ENCODE measurements around the gene C6orf47. TPM values are rescaled to one million over a fixed set of nuclear protein-coding genes. Genes with fewer than 3 reads are reported as not detected.

The C6orf47 gene
- total and polyA plus RNA-seq, 2 of the 13 experiments (the other 11 are each of a cell fraction or from before 2014, with no cell fraction given) = 1.7 to 18.1 TPM

DNA sequence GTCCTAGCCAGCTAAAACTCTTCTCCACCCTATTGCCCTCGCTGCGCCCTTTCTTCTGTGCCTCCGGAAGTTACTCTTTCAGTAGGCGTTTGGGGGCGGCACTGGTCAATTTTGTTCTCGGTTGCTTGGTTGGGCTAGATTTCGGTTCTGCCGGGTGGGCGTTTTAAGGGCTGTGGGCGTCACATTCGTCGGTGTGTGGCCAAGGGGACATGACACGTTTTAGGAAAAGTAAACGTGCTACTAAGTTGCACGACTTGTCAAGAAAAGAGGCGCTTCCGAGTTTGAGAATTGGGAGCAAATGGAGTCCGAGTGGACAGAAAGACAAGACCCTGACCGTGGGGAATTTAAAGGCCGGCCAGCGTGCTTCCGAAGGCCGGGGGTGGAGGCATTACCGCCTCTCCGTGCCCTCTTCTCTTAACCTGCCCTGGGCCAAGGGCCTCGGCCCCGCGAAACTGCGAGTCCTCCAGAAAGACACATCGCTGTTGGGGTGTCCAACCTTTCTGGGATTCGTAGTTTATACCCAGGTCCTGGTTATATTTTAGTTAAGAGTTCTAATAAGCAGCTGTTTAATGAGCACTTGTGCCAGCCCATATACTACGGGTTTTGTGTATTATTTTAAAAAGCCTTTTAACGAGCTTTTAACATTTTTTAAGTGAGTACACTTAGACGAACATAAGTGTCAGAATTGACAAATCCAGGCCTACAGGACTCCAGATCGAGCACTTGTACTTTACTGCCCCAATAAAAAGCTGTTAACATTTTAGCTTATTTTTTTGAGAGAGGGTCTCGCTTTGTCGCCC is 7.5 kb downstream of the C6orf47 start (continued):
- TF ChIP-seq, protein P1, sequence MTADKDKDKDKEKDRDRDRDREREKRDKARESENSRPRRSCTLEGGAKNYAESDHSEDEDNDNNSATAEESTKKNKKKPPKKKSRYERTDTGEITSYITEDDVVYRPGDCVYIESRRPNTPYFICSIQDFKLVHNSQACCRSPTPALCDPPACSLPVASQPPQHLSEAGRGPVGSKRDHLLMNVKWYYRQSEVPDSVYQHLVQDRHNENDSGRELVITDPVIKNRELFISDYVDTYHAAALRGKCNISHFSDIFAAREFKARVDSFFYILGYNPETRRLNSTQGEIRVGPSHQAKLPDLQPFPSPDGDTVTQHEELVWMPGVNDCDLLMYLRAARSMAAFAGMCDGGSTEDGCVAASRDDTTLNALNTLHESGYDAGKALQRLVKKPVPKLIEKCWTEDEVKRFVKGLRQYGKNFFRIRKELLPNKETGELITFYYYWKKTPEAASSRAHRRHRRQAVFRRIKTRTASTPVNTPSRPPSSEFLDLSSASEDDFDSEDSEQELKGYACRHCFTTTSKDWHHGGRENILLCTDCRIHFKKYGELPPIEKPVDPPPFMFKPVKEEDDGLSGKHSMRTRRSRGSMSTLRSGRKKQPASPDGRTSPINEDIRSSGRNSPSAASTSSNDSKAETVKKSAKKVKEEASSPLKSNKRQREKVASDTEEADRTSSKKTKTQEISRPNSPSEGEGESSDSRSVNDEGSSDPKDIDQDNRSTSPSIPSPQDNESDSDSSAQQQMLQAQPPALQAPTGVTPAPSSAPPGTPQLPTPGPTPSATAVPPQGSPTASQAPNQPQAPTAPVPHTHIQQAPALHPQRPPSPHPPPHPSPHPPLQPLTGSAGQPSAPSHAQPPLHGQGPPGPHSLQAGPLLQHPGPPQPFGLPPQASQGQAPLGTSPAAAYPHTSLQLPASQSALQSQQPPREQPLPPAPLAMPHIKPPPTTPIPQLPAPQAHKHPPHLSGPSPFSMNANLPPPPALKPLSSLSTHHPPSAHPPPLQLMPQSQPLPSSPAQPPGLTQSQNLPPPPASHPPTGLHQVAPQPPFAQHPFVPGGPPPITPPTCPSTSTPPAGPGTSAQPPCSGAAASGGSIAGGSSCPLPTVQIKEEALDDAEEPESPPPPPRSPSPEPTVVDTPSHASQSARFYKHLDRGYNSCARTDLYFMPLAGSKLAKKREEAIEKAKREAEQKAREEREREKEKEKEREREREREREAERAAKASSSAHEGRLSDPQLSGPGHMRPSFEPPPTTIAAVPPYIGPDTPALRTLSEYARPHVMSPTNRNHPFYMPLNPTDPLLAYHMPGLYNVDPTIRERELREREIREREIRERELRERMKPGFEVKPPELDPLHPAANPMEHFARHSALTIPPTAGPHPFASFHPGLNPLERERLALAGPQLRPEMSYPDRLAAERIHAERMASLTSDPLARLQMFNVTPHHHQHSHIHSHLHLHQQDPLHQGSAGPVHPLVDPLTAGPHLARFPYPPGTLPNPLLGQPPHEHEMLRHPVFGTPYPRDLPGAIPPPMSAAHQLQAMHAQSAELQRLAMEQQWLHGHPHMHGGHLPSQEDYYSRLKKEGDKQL (CRISPR knock-in tag; IDR thresholded peaks at IDR 0.05; ENCODE audit: low read depth) = no peak
- TF ChIP-seq DMAP1 (CRISPR knock-in tag; IDR thresholded peaks at IDR 0.05) = peak; percentile 61; the same call in 1 of the 2 replicates
- TF ChIP-seq ZNF556 (CRISPR knock-in tag; IDR thresholded peaks at IDR 0.05; ENCODE audit: borderline replicate concordance) = peak; percentile 41; the same call in 1 of the 2 replicates
- no peak for TF ChIP-seq NCOA1 (CRISPR knock-in tag; IDR thresholded peaks at IDR 0.05)
- TF ChIP-seq HDAC1 (CRISPR knock-in tag; IDR thresholded peaks at IDR 0.05) = peak; percentile 13
- TF ChIP-seq ZNF451 (CRISPR knock-in tag; IDR thresholded peaks at IDR 0.05) = no peak
- TF ChIP-seq MED8 (CRISPR knock-in tag; IDR thresholded peaks at IDR 0.05; ENCODE audit: insufficient replicate concordance) = peak; percentile 81
- peak; percentile 58; the same call in 1 of the 2 replicates for TF ChIP-seq ZNF720 (CRISPR knock-in tag; IDR thresholded peaks at IDR 0.05)
- no peak for TF ChIP-seq CEBPB (IDR thresholded peaks at IDR 0.05; ENCODE audit: borderline replicate concordance, low read depth, low read length)
- TF ChIP-seq ZNF768 (CRISPR knock-in tag; IDR thresholded peaks at IDR 0.05) = peak; percentile 21; the same call in 1 of the 2 replicates
- TF ChIP-seq TCF12 (IDR thresholded peaks at IDR 0.05) = no peak
- peak; percentile 16; the same call in 1 of the 2 replicates for TF ChIP-seq TCF12 (CRISPR knock-in tag; IDR thresholded peaks at IDR 0.05)
- peak; percentile 20; the same call in 1 of the 2 replicates for TF ChIP-seq ZNF564 (CRISPR knock-in tag; IDR thresholded peaks at IDR 0.05)
- TF ChIP-seq NONO (IDR thresholded peaks at IDR 0.05) = no peak
- peak; percentile 10; the same call in 1 of the 2 replicates for TF ChIP-seq NONO (CRISPR knock-in tag; conservative IDR thresholded peaks at IDR 0.05)
- TF ChIP-seq, protein P2, sequence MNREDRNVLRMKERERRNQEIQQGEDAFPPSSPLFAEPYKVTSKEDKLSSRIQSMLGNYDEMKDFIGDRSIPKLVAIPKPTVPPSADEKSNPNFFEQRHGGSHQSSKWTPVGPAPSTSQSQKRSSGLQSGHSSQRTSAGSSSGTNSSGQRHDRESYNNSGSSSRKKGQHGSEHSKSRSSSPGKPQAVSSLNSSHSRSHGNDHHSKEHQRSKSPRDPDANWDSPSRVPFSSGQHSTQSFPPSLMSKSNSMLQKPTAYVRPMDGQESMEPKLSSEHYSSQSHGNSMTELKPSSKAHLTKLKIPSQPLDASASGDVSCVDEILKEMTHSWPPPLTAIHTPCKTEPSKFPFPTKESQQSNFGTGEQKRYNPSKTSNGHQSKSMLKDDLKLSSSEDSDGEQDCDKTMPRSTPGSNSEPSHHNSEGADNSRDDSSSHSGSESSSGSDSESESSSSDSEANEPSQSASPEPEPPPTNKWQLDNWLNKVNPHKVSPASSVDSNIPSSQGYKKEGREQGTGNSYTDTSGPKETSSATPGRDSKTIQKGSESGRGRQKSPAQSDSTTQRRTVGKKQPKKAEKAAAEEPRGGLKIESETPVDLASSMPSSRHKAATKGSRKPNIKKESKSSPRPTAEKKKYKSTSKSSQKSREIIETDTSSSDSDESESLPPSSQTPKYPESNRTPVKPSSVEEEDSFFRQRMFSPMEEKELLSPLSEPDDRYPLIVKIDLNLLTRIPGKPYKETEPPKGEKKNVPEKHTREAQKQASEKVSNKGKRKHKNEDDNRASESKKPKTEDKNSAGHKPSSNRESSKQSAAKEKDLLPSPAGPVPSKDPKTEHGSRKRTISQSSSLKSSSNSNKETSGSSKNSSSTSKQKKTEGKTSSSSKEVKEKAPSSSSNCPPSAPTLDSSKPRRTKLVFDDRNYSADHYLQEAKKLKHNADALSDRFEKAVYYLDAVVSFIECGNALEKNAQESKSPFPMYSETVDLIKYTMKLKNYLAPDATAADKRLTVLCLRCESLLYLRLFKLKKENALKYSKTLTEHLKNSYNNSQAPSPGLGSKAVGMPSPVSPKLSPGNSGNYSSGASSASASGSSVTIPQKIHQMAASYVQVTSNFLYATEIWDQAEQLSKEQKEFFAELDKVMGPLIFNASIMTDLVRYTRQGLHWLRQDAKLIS (CRISPR knock-in tag; IDR thresholded peaks at IDR 0.05) = peak; percentile 80
- TF ChIP-seq ZNF124 (CRISPR knock-in tag; IDR thresholded peaks at IDR 0.05) = no peak
- TF ChIP-seq SIN3A (IDR thresholded peaks at IDR 0.05; ENCODE audit: borderline replicate concordance, low read depth, low read length) = peak; percentile 61; the same call in 1 of the 2 replicates
- no peak; the same call in 1 of the 2 replicates for TF ChIP-seq JUN (CRISPR knock-in tag; IDR thresholded peaks at IDR 0.05)
- TF ChIP-seq MLLT10 (CRISPR knock-in tag; IDR thresholded peaks at IDR 0.05) = no peak

Data from HepG2 (cell line).